ENCODE results near the gene BIRC7. TPM values are rescaled to one million over a fixed set of nuclear protein-coding genes. Genes with fewer than 3 reads are reported as not detected.

The BIRC7 gene
- total RNA-seq, 2 donors from 2014 or later = 0.51 TPM; not detected in 1

GRCh38 chr20:63277466-63278272, 42.0 kb downstream of the BIRC7 start:
- Mint-ChIP-seq H3K9me3 (no peaks in the 10 kb centered on the region), H3K27ac (no peak overlapping the region), H3K36me3 (peaks cover 8 to 9% of the 10 kb centered on the region in 2 donors)
- no peak for DNase-seq (ENCODE audit: low spot score in 2 of 2)
- ATAC-seq = no peak

DNA sequence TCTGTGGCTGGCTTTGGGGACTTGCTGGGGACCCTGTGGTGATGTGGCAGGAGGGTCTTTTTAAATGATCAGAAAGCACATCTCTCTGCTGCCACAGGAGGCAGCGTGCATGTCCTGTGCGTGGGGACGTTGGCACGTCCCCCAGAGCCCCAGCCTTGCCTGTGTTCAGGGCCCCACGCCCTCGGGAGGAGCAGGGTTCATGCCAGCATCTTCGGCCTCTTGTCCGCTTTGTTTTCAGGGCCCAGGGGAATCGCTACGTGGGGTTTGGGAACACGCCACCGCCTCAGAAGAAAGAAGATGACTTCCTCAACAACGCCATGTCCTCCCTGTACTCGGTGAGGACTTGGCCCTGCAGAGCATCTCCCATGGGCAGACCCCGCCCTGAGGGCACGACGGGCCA, 43.0 kb downstream of the BIRC7 start:
- ATAC-seq (no peak), DNase-seq (ENCODE audit: low spot score in 2 of 2) (no peak)
- Mint-ChIP-seq H3K9me3 (no peaks in the 10 kb centered on the region), H3K27ac (no peak overlapping the region), H3K36me3 (peaks cover 2% of the 10 kb centered on the region in 2 donors)

- no peak for ATAC-seq
- DNase-seq (ENCODE audit: low spot score in 2 of 2) = no peak
- Mint-ChIP-seq H3K36me3 (no peaks in the 10 kb centered on the region), H3K9me3 (no peaks in the 10 kb centered on the region), H3K27ac (no peak overlapping the region)
Observed at GRCh38 chr20:63279931-63280330, 44.2 kb downstream of the BIRC7 start.

DNA sequence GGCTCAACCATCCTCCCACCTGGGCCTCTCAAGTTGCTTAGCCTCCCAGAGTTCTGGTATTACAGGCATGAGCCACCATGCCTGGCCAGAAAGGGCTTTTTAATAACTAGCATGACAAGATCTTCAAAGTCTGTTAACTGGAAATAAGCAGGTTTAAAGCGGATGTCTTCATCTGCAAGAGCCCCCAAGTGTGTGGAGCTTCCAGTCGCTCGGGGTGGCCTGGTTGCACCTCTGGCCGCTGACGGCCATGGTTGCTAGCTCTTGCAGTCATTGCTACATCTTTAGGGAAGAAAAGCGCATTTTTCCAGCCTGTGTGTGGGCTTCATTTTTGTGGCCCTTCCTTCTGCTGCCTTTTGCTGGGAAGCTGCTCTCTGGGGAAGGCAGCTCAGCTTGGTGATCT, 44.7 kb downstream of the BIRC7 start:
- ATAC-seq (no peak), DNase-seq (ENCODE audit: low spot score in 2 of 2) (no peak)
- Mint-ChIP-seq H3K9me3 (no peaks in the 10 kb centered on the region), H3K36me3 (no peaks in the 10 kb centered on the region), H3K27ac (peak overlapping the region in 1 of 2 donors; percentile 88)

GRCh38 chr20:63280929-63281545, 45.3 kb downstream of the BIRC7 start:
- Mint-ChIP-seq H3K27ac (peak overlapping the region in 1 of 2 donors; percentile 88), H3K9me3 (no peaks in the 10 kb centered on the region), H3K36me3 (no peaks in the 10 kb centered on the region)
- no peak for DNase-seq (ENCODE audit: low spot score in 2 of 2)
- ATAC-seq = no peak

DNA sequence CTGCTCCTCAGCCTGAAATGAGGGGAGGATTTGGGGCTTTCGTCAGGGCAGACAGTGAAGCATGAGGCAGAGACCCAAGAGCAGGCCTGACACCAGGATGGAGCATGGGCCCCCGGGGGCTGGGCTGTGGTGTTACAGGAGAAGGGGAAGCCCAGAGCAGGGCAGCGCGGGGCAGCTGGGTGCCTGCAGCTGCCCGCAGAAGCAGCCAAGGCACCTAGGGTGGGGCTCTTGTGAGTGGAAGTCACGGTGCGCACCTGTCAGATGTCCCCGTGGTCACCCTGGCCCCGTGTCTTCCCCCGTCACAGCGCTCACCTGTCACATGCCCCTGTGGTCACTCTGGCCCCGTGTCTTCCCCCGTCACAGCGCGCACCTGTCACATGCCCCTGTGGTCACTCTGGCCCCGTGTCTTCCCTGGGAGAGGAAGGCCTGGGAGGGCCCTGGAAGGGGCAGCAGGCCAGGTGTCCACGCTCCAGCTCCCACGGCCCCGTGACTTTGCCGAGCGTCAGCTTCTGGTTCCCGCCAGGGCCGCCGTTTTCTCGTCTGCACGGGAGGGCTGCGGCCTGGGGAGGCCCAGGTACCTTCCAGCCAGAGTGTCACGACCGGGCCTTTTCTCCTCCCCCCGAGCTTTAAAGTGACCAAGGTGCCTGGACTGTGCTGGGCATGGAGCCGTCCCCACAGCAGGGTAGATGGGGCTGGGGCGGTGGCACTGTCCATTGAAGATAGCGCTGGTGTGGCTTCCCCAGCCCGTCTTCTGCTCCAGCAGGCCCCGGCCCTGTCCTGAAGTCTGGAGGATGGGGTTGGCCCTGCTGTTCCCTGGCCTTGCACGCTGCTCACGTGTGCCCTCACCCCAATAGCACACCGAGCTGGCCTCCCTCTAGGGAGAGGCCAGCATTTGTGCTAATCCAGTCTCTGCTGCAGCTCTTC, 46.3 kb downstream of the BIRC7 start:
- ATAC-seq = no peak
- no peaks in the 10 kb centered on the region for H3K36me3 Mint-ChIP-seq
- no peak for DNase-seq (ENCODE audit: low spot score in 2 of 2)
- no peak overlapping the region for H3K27ac Mint-ChIP-seq
- H3K9me3 Mint-ChIP-seq = no peaks in the 10 kb centered on the region

DNA sequence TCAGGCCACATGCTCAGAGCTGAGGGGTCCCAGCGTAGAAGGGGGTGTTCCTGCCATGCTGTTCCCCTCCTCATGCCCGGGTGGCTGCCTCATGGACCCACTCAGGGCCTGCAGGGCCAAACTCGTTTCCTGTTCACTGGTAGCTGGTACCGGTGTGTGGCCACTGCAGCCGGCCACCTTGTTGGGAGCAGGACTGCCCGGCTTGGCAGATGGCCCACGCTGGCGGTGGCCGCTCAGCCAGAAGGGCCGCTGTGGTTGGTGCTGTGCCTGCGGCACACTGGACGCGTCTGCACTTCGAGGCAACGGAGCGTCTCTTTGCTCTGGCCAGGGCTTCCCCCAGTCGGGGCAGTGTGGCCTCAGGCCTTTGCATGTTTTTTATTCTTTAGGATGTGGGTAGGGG, 47.2 kb downstream of the BIRC7 start:
- DNase-seq (ENCODE audit: low spot score in 2 of 2) (no peak), ATAC-seq (no peak)
- Mint-ChIP-seq H3K36me3 (no peaks in the 10 kb centered on the region), H3K27ac (no peak overlapping the region), H3K9me3 (no peaks in the 10 kb centered on the region)

DNA sequence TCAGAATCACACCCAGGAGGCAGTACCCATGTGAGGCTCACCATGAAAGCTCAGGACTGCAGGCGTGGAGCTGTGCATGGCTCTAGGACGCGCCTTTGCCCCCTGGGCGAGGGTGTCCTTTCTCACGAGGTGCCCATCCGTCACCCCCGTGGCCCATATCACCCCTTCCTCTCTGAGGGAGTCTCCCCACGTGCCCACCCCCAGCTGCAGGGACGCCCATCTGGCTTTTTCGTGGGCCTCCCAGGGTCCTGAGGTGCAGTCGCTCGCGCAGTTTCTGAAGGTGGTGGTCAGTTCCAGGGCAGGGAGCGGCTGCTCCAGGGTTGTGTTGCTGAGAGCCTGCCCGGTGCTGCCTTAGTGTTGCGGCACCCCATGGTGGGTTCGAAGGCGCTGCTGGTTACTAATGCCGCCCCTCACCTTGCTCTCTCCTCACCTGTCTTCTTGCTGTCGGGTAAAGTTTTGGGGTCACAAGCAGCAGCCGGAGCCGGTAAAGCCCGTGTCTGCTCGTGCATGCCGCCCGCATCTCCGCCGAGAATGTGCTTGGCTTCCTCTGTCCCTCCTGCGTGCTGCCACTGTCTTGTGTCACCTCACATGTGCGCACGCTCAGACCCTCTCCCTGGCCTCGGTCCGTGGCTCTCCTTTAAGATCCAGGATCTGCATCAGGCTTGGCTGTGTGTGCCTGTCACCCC, 47.8 kb downstream of the BIRC7 start:
- no peaks in the 10 kb centered on the region for H3K9me3 Mint-ChIP-seq
- no peaks in the 10 kb centered on the region for H3K36me3 Mint-ChIP-seq
- H3K27ac Mint-ChIP-seq = peak overlapping the region; percentile 27 to 86
- ATAC-seq = peak in 1 of 2 donors; percentile 17
- no peak for DNase-seq (ENCODE audit: low spot score in 2 of 2)

GRCh38 chr20:63284083-63284440, 48.4 kb downstream of the BIRC7 start:
- peak overlapping the region in 1 of 2 donors; percentile 86 for H3K27ac Mint-ChIP-seq

DNA sequence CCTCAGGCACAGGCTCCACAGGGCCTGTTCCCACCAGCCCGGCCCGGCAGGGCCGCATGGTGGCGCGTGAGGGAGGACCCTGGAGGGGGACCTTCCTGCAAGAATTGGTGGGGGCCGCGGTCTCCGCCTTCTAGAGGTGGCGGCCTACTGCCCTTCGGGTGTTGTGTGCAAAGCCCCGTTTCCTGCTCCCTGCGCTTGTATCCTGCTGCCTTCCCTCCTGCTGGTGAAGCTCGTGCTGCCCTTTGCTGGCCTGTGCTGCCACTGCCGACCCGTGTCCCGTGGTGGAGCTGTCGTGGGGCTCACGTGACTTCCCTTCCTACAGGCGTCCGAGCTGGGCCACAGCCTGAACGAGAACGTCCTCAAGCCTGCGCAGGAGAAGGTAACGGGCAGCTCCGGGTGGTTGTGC, 48.8 kb downstream of the BIRC7 start:
- H3K9me3 Mint-ChIP-seq = no peaks in the 10 kb centered on the region
- peak; percentile 25 to 48 for ATAC-seq

More at GRCh38 chr20:63284083-63284440, 48.4 kb downstream of the BIRC7 start:
- ATAC-seq (peak; percentile 64 to 66), DNase-seq (ENCODE audit: low spot score in 2 of 2) (no peak)
- no peaks in the 10 kb centered on the region for H3K9me3 Mint-ChIP-seq
- H3K36me3 Mint-ChIP-seq = no peaks in the 10 kb centered on the region

GRCh38 chr20:63284981-63285524, 49.3 kb downstream of the BIRC7 start:
- DNase-seq (ENCODE audit: low spot score in 2 of 2) (no peak), ATAC-seq (no peak)
- no peaks in the 10 kb centered on the region for H3K36me3 Mint-ChIP-seq
- H3K27ac Mint-ChIP-seq = peak overlapping the region in 1 of 2 donors; percentile 86
- no peaks in the 10 kb centered on the region for H3K9me3 Mint-ChIP-seq

More for the DNA sequence above, 48.8 kb downstream of the BIRC7 start:
- Mint-ChIP-seq H3K27ac (peak overlapping the region; percentile 86 to 92), H3K36me3 (no peaks in the 10 kb centered on the region)
- no peak for DNase-seq (ENCODE audit: low spot score in 2 of 2)

GRCh38 chr20:63285636-63286615, 50.2 kb downstream of the BIRC7 start:
- no peaks in the 10 kb centered on the region for H3K36me3 Mint-ChIP-seq
- no peak for ATAC-seq
- peak overlapping the region in 1 of 2 donors; percentile 44 for H3K27ac Mint-ChIP-seq
- no peaks in the 10 kb centered on the region for H3K9me3 Mint-ChIP-seq
- DNase-seq (ENCODE audit: low spot score in 2 of 2) = no peak

DNA sequence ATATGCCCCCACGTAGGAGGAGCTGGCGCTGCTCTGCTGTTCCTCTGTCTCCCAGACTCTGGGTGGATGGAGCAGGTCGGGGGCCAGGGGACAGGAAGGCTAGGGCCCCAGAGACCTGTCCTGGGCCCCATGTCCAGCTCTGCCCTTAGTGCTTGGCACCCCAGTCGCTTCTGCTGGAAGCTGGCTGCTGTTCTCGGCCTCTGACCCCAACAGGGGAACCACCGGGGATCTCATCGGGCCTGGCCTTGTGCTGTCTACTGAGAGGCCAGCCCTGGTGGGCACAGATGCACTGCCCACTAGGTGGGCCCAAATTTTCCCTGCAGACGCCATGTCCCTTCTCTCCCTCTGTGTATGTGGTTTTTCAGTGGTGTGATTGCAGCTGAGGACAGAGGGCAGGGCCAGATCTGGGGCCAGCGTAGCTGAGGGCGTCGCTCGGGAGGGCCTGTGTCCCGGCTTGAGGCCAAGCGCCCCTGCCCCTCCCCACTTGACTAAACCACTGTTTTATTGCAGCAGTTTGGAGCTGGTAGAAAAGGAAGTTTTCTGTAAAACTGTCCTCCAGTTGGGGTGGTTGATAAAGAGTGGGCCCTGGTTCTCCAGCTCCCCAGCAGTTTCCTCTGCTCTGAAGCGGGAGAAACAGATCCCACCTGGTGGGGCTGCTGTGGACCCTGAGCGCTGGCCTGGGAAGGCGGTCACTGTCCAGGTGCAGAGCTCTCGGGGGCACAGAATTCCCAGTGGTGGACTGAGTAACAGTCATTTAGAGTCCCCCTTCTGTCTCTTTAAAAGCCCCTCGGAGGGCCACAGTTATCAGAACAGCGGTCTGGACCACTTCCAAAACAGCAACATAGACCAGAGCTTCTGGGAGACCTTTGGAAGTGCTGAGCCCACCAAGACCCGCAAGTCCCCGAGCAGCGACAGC, 51.3 kb downstream of the BIRC7 start:
- no peaks in the 10 kb centered on the region for H3K36me3 Mint-ChIP-seq
- DNase-seq (ENCODE audit: low spot score in 2 of 2) = no peak
- no peaks in the 10 kb centered on the region for H3K9me3 Mint-ChIP-seq
- no peak overlapping the region for H3K27ac Mint-ChIP-seq
- ATAC-seq = no peak
